HCT116 (cell line): ENCODE data around the gene AFAP1L1. TPM values are rescaled to one million over a fixed set of nuclear protein-coding genes. Genes with fewer than 3 reads are reported as not detected.

Experiments used
- ATAC-seq: fragments of 200-7000 bp; cut with Tn5 transposase; 2 replicates; pipeline ENCODE4 v1.9.1; 2020; ENCODE audit warnings: mild to moderate bottlenecking, moderate library complexity
- BruUV-seq: library from RNA; stranded (reverse); fragments of 400-500 nt; replicated peaks from 2 replicates; lab custom pipeline; 2021; lab: Mats Ljungman, UMichigan
- CTCF ChIA-PET: fragments of 300-600 bp; sonication (Branson Sonifier 250); formaldehyde crosslinking; loops from one replicate; lab custom pipeline; 2021; ENCODE audit warnings: antibody characterized with exemption; lab: Charles Lee
- POLR2A ChIA-PET: fragments of 300-600, 350-600 bp; sonication (Branson Sonifier 250); formaldehyde crosslinking; loops from one replicate; lab custom pipeline; 2021; ENCODE audit warnings: antibody characterized with exemption; lab: Charles Lee
- RAD21 ChIA-PET, 2 experiments: fragments of 300-600 bp; sonication (Branson Sonifier 250); formaldehyde crosslinking; loops; one replicate each; lab custom pipeline; 2023; ENCODE audit warnings: low total read pairs in 2 of 2; ENCODE audit not compliant: uncharacterized antibody in 2 of 2, unreplicated experiment in 2 of 2, low non-redundant PET in 1 of 2; lab: Charles Lee
- DNase-seq: peaks from one replicate; pipeline ENCODE4 v3.0.0-alpha.2; 2010; ENCODE audit warnings: low read depth, low spot score
- H2AFZ ChIP-seq: fragments of 200-600 bp; shearing (Covaris generic), sonication (generic); 2 replicates; pipeline ENCODE4 v1.6.1; 2017; ENCODE audit warnings: low read depth, mixed run types, mixed read lengths, antibody characterized with exemption, low read length; ENCODE audit not compliant: poor library complexity, severe bottlenecking
- H3K27ac ChIP-seq: 2 replicates; pipeline ENCODE4 v1.5.1; 2012; ENCODE audit warnings: low read depth, low read length
- H3K27me3 ChIP-seq: fragments of 200-600 bp; sonication (generic); 2 replicates; pipeline ENCODE4 v1.6.1; 2016; ENCODE audit warnings: mixed run types, low read length, mixed read lengths; ENCODE audit not compliant: insufficient read depth
- H3K36me3 ChIP-seq, 2 experiments: fragments of 200-500 bp in 1 of 2; fragments of 200-600 bp in 1 of 2; sonication (Bioruptor generic) in 1 of 2; sonication (generic) in 1 of 2; 2 replicates each; pipeline versions ENCODE4 v1.5.1 to v1.6.1; 2014 to 2016; ENCODE audit warnings: low read length in 2 of 2, inconsistent platforms in 1 of 2, mixed read lengths in 1 of 2, mixed run types in 1 of 2; ENCODE audit not compliant: insufficient read depth in 2 of 2, control insufficient read depth in 1 of 2
- H3K4me1 ChIP-seq, 2 experiments: fragments of 200-600 bp in 1 of 2; sonication (generic) in 1 of 2; 2 replicates each; pipeline versions ENCODE4 v1.5.1 to v1.6.1; 2012 to 2017; ENCODE audit warnings: low read length in 2 of 2, inconsistent platforms in 1 of 2, mild to moderate bottlenecking in 1 of 2, mixed read lengths in 1 of 2, mixed run types in 1 of 2, moderate library complexity in 1 of 2; ENCODE audit not compliant: insufficient read depth in 2 of 2, control insufficient read depth in 1 of 2
- H3K4me2 ChIP-seq: fragments of 200-600 bp; sonication (generic); 2 replicates; pipeline ENCODE4 v1.6.1; 2017; ENCODE audit warnings: mixed run types, low read length, mixed read lengths
- H3K4me3 ChIP-seq, 2 experiments: fragments of 200-600 bp in 1 of 2; sonication (generic) in 1 of 2; replicated peaks in 1 of 2; 2 replicates each; pipeline ENCODE4 v1.5.1; 2011 to 2016; ENCODE audit warnings: low read length in 2 of 2, control low read depth in 1 of 2, low read depth in 1 of 2, mild to moderate bottlenecking in 1 of 2, mixed read lengths in 1 of 2, mixed run types in 1 of 2
- H3K79me2 ChIP-seq: fragments of 200-600 bp; sonication (generic); 2 replicates; pipeline ENCODE4 v1.6.1; 2017; ENCODE audit warnings: mild to moderate bottlenecking, mixed run types, low read length, moderate library complexity, mixed read lengths; ENCODE audit not compliant: insufficient read depth
- H3K9ac ChIP-seq: fragments of 200-600 bp; sonication (generic); 2 replicates; pipeline ENCODE4 v1.6.1; 2016; ENCODE audit warnings: low read length, mixed read lengths
- H3K9me2 ChIP-seq: fragments of 200-600 bp; sonication (generic), shearing (Covaris generic); 2 replicates; pipeline ENCODE4 v1.6.1; 2017; ENCODE audit warnings: mixed run types, mild to moderate bottlenecking, moderate library complexity; ENCODE audit not compliant: insufficient read depth
- H3K9me3 ChIP-seq, 2 experiments: fragments of 200-500 bp in 1 of 2; fragments of 200-600 bp in 1 of 2; sonication (Bioruptor generic) in 1 of 2; sonication (generic) in 1 of 2; 2 replicates each; pipeline ENCODE4 v1.6.1; 2014 to 2017; ENCODE audit warnings: low read length in 2 of 2, mixed read lengths in 2 of 2, inconsistent platforms in 1 of 2, low read depth in 1 of 2, mild to moderate bottlenecking in 1 of 2, mixed run types in 1 of 2, moderate library complexity in 1 of 2; ENCODE audit not compliant: control insufficient read depth in 1 of 2, insufficient read depth in 1 of 2
- H4K20me1 ChIP-seq: fragments of 200-600 bp; sonication (generic), shearing (Covaris generic); 2 replicates; pipeline ENCODE4 v1.6.1; 2017; ENCODE audit warnings: mixed run types, mild to moderate bottlenecking, moderate library complexity; ENCODE audit not compliant: insufficient read depth
- SP1 ChIP-seq: IDR thresholded peaks from 2 replicates; pipeline ENCODE4 v1.6.1; 2012; ENCODE audit warnings: low read depth
- intact Hi-C: fragments of 100-400 bp; cut with micrococcal nuclease; formaldehyde crosslinking; loops from 2 replicates; pipeline ENCODE4 v1.10.0; 2022
- total RNA-seq: library from RNA; stranded (reverse); gene quantifications from one replicate; pipeline ENCODE4 v1.2.1, GENCODE V29; 2021; ENCODE audit not compliant: unreplicated experiment
- TF ChIP-seq, protein P1 (sequence below): IDR thresholded peaks from 2 replicates; pipeline ENCODE4 v1.6.1; 2012; ENCODE audit warnings: low read depth
- TF ChIP-seq, protein P2 (sequence below): IDR thresholded peaks from 2 replicates; pipeline ENCODE4 v1.6.1; 2011; ENCODE audit warnings: mild to moderate bottlenecking, low read length, moderate library complexity; ENCODE audit not compliant: insufficient replicate concordance; ENCODE audit errors: extremely low read depth

AFAP1L1 gene
- total RNA-seq, 1 experiment from 2014 or later, result 4.3 TPM

DNA sequence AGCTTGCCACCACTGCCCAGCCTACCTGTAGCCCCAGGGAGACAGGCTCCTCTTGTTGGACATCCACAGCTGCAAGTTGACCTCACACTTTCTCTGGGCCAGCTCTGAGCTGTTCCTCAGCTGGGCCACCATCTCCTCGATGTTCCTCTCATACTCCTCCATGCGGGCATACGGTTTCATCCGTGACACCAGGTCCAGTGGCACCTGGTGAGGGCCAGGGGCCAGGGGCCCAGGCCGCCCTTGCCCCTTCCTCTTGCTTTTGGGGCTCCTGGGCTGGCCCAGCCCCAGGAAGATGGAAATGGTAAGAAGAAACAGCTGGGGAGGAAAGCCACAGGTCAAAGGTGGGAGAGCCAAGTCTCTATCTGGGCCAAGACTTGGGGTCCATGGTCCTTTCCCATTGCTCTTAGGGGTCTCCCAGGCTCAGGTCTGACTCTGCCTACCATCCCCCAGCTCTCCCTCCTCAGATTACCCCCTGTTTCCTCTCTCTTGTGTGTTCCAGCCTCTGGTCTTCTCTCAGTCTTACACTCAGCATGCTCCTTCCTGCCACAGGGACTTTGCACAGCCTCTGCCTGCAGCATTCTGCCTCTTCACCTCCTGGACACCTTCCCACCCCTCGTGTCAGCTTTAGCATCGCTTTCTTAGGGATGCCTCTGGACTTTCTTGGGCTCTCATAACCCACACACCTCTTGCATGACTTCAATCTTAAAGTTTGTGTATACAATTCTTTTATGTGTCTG is 105.2 kb downstream of the AFAP1L1 start:
- Histone ChIP-seq H3K4me3 (no peak overlapping the region), H3K4me1 (peaks cover 0 to 3% of the 10 kb centered on the region in 2 experiments; a peak in 2 of 4 replicates), H3K4me2 (no peak overlapping the region), H3K9ac (no peak overlapping the region), H3K9me2 (no peaks in the 10 kb centered on the region), H2AFZ (no peak overlapping the region), H3K36me3 (no peaks in the 10 kb centered on the region), H3K27me3 (no peaks in the 10 kb centered on the region), H3K27ac (no peak overlapping the region), H4K20me1 (no peaks in the 10 kb centered on the region), H3K79me2 (no peaks in the 10 kb centered on the region), H3K9me3 (no peaks in the 10 kb centered on the region)
- RAD21 ChIA-PET, result no interaction called here
- no TSS peak for BruUV-seq
- POLR2A ChIA-PET, result no interaction called here
- intact Hi-C loops, result no loop called here
- TF ChIP-seq, protein P1, sequence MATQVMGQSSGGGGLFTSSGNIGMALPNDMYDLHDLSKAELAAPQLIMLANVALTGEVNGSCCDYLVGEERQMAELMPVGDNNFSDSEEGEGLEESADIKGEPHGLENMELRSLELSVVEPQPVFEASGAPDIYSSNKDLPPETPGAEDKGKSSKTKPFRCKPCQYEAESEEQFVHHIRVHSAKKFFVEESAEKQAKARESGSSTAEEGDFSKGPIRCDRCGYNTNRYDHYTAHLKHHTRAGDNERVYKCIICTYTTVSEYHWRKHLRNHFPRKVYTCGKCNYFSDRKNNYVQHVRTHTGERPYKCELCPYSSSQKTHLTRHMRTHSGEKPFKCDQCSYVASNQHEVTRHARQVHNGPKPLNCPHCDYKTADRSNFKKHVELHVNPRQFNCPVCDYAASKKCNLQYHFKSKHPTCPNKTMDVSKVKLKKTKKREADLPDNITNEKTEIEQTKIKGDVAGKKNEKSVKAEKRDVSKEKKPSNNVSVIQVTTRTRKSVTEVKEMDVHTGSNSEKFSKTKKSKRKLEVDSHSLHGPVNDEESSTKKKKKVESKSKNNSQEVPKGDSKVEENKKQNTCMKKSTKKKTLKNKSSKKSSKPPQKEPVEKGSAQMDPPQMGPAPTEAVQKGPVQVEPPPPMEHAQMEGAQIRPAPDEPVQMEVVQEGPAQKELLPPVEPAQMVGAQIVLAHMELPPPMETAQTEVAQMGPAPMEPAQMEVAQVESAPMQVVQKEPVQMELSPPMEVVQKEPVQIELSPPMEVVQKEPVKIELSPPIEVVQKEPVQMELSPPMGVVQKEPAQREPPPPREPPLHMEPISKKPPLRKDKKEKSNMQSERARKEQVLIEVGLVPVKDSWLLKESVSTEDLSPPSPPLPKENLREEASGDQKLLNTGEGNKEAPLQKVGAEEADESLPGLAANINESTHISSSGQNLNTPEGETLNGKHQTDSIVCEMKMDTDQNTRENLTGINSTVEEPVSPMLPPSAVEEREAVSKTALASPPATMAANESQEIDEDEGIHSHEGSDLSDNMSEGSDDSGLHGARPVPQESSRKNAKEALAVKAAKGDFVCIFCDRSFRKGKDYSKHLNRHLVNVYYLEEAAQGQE, result no peak
- TF ChIP-seq, protein P2, sequence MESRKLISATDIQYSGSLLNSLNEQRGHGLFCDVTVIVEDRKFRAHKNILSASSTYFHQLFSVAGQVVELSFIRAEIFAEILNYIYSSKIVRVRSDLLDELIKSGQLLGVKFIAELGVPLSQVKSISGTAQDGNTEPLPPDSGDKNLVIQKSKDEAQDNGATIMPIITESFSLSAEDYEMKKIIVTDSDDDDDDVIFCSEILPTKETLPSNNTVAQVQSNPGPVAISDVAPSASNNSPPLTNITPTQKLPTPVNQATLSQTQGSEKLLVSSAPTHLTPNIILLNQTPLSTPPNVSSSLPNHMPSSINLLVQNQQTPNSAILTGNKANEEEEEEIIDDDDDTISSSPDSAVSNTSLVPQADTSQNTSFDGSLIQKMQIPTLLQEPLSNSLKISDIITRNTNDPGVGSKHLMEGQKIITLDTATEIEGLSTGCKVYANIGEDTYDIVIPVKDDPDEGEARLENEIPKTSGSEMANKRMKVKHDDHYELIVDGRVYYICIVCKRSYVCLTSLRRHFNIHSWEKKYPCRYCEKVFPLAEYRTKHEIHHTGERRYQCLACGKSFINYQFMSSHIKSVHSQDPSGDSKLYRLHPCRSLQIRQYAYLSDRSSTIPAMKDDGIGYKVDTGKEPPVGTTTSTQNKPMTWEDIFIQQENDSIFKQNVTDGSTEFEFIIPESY, result no peak
- no peak for TF ChIP-seq SP1
- no peak for DNase-seq
- ATAC-seq, result no peak
- CTCF ChIA-PET, result interaction anchor here (0.7 to 1.5 kb wide), 2 partner anchors 9 kb away, joined by 3 to 4 read pairs; no protein-coding TSS in a partner anchor
